ENCODE data around the gene JKAMP. TPM values are rescaled to one million over a fixed set of nuclear protein-coding genes. Genes with fewer than 3 reads are reported as not detected.

JKAMP gene
- total RNA-seq, 4 donors from 2014 or later, result 17.8 to 47.4 (median 40.2) TPM

- intact Hi-C loops (cut with DNase I), result no loop called here
- no peak for TF ChIP-seq CTCF (IDR thresholded peaks at IDR 0.05)
- no peak for TF ChIP-seq POLR2A (IDR thresholded peaks at IDR 0.05)
- no peak for DNase-seq
- H3K9me3 ChIP-seq, result no peaks in the 10 kb centered on the region
- peaks cover 0 to 9% (median 0%) of the 10 kb centered on the region in 3 donors for H3K36me3 ChIP-seq
- peaks cover 0 to 6% (median 0%) of the 10 kb centered on the region in 4 donors for H3K27me3 ChIP-seq
- 58 to 65% methylated on average over 1 of the region's 1 CpG for WGBS, 2 donors
- H3K4me3 ChIP-seq, result no peak overlapping the region
- peaks cover 8 to 23% (median 12%) of the 10 kb centered on the region in 3 donors for H3K4me1 ChIP-seq
- no peak overlapping the region for H3K27ac ChIP-seq
Observed at GRCh38 chr14:59461891-59462290, 22.4 kb upstream of the JKAMP start.

GRCh38 chr14:59463787-59464485, 20.4 kb upstream of the JKAMP start:
- no peaks in the 10 kb centered on the region for H3K9me3 ChIP-seq
- 82 to 98% methylated on average over 6 to 10 of the region's 60 CpGs for WGBS, 2 donors
- peaks cover 0 to 6% (median 0%) of the 10 kb centered on the region in 4 donors for H3K27me3 ChIP-seq
- H3K36me3 ChIP-seq, result no peaks in the 10 kb centered on the region
- intact Hi-C loops (cut with DNase I), result no loop called here
- H3K4me3 ChIP-seq, result peak overlapping the region; percentile 48 to 72 (median 60)
- peak overlapping the region; percentile 24 to 83 (median 61) for H3K27ac ChIP-seq
- H3K4me1 ChIP-seq, result peaks cover 8 to 23% (median 12%) of the 10 kb centered on the region in 3 donors
- no peak for TF ChIP-seq POLR2A (IDR thresholded peaks at IDR 0.05)
- no peak for TF ChIP-seq CTCF (IDR thresholded peaks at IDR 0.05)
- DNase-seq, result no peak

DNA sequence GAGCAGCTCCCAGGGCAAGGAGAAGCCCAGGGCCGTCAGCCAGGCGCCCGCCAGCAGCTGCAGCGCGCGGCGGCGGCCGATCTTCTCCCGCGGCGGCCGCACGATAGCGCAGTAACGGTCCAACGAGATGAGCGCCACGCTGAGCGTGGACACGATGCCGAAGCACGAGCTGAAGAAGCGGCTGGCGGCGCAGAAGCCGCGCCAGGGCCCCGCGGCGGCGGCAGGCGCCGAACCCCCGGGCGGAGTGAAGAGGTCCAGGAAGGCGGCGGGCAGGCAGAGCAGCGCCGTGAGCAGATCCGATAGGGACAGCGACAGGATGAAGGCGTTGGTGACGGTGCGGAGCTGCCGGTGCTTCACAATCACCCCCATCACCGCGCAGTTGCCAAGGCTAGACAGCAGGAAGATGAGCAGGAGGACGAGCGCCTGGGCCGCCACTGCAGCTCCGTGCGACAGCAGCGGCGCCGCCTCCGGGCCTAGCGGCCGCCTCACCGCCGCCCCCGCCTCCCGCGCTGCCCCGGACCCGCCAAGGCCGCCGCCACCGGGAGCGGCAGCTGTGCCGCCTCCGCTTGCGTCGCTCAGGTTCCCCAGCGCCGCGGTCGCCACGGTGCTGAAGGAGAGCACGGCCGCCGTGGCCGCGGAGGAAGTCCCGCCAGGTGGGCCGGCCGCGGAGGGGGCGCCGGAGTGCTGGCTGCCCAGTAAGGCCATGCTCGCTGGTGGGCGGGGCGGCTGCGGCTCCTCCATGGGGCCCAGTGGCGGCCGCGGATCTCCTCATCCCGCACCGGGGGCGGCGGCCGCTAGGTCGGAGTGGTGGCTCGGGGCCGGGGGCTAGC, 19.6 kb upstream of the JKAMP start:
- peaks cover 8 to 23% (median 12%) of the 10 kb centered on the region in 3 donors for H3K4me1 ChIP-seq
- no peaks in the 10 kb centered on the region for H3K36me3 ChIP-seq
- peak overlapping the region; percentile 48 to 72 (median 60) for H3K4me3 ChIP-seq
- no peak for DNase-seq
- H3K9me3 ChIP-seq, result no peaks in the 10 kb centered on the region
- 2% methylated on average over 16 of the region's 105 CpGs; no CpG with 5 or more reads in 1 of the 2 donors for WGBS, 2 donors
- peak overlapping the region; percentile 43 to 83 (median 63) for H3K27ac ChIP-seq
- TF ChIP-seq CTCF (IDR thresholded peaks at IDR 0.05), result no peak
- no peak for TF ChIP-seq POLR2A (IDR thresholded peaks at IDR 0.05)
- peaks cover 0 to 6% (median 0%) of the 10 kb centered on the region in 4 donors for H3K27me3 ChIP-seq
- intact Hi-C loops (cut with DNase I), result no loop called here

DNA sequence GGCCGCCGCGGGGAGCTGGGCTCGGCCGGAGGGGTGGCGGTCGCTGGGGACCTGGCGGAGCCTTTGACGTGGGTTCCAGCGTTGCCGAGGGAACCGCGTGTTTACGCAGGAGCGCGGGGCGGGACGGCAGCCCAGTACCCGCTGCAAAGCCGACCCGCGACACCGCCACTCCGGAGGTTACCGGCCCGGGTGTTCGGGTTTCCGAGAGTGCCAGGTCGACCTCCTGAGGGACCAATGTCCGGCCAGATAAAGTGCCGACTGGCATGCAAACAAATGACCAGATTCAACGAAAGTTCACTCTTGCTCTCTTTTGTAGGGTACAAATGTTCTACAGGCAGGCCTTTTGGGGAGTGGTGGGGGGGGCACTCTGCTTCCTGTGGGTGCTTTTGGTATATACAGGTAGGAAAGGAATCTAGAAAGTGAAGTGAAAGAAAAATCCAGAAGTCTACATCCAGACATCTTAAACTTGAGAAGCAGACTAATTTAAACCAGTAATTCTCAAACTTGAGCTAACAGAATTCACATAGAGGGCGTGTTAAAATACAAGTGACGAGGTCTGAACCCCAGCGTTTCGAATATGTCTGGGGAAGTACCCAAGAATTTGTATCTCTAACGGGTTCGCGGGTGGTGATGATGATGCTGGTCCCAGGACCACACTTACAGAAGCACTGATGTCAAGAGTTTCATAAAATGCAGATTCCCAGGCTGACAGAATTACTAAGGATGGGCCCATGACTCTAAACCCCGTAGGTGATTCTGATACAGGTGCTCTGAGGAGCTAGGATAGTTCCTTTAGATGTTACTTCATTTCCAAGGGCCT, 18.8 kb upstream of the JKAMP start, which contains the start of gene GPR135:
TSS of gene GPR135 (minus strand) at position 65 of the 820 bp plus-strand sequence. CDS start 154 bp downstream, outside the sequence.
- Histone ChIP-seq H3K27ac (peak within 1 kb of the TSS; percentile 43 to 83 (median 63)), H3K27me3 (peaks cover 0 to 6% (median 0%) of the 10 kb centered on the region in 4 donors), H3K36me3 (peaks cover 0 to 7% (median 0%) of the 10 kb centered on the region in 3 donors), H3K9me3 (no peaks in the 10 kb centered on the region), H3K4me1 (peaks cover 8 to 23% (median 12%) of the 10 kb centered on the region in 3 donors), H3K4me3 (peak within 1 kb of the TSS; percentile 48 to 72 (median 60))
- intact Hi-C loops (cut with DNase I), result no loop called here
- DNase-seq, result no peak
- no peak for TF ChIP-seq CTCF (IDR thresholded peaks at IDR 0.05)
- no peak for TF ChIP-seq POLR2A (IDR thresholded peaks at IDR 0.05)
- WGBS, 2 donors, result 64 to 76% methylated on average over 9 to 11 of the region's 40 CpGs
